NB4 (cell line): ENCODE data around the gene PROB1.

ENCODE experiments used
- CTCF ChIP-seq: IDR thresholded peaks from one replicate; pipeline ENCODE4 v1.5.1; 2012; ENCODE audit warnings: low read depth, low read length
- POLR2A ChIP-seq: IDR thresholded peaks from 2 replicates; pipeline ENCODE4 v1.6.1; 2011; ENCODE audit warnings: mild to moderate bottlenecking; ENCODE audit not compliant: insufficient read length; ENCODE audit errors: extremely low read depth

GRCh38 chr5:139416651-139417050 lies 21.7 kb upstream of the PROB1 start:
- no peak for TF ChIP-seq CTCF
- TF ChIP-seq POLR2A = no peak
